Measurements from ENCODE around the gene TECPR2.

TECPR2 gene

DNA sequence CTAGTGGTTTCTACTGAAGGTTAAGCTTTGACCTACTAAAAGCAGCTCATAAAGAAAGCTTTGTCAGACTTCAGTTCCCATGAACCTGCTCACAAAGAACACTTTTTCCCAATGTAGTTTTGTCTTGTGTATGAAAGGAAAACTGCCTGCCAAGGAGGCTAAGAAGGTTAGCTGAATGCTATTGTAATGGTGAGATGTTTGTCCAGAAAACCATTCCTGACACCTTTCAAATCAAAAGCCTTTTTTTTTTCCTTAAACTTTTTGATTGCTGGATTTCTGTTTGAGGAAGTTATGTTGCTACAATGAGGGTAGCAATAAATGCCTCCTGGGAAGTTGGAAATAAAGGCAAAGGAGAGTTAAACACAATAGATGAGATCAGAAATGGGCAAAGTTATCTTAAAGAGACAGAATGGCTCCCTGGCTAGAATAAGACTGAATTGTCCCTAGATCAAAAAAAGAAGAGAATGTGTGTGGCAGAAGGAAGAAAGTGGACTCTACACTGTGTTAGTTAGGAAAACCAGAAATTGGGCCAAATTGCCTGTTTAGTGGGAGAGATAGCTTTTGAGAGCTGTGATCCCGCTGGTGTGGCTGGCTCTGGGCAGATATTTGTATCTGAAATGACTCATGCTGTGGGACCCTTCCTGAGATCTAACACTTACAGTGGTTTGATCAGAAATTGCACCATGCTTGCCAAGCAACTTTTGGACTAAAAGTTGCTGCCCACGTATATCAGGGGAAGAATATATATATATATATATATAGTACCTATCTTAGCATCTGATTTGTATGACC, 27.5 kb downstream of the TECPR2 start:
- TF ChIP-seq, protein P1, sequence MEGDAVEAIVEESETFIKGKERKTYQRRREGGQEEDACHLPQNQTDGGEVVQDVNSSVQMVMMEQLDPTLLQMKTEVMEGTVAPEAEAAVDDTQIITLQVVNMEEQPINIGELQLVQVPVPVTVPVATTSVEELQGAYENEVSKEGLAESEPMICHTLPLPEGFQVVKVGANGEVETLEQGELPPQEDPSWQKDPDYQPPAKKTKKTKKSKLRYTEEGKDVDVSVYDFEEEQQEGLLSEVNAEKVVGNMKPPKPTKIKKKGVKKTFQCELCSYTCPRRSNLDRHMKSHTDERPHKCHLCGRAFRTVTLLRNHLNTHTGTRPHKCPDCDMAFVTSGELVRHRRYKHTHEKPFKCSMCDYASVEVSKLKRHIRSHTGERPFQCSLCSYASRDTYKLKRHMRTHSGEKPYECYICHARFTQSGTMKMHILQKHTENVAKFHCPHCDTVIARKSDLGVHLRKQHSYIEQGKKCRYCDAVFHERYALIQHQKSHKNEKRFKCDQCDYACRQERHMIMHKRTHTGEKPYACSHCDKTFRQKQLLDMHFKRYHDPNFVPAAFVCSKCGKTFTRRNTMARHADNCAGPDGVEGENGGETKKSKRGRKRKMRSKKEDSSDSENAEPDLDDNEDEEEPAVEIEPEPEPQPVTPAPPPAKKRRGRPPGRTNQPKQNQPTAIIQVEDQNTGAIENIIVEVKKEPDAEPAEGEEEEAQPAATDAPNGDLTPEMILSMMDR (IDR thresholded peaks at IDR 0.05): no peak

DNA sequence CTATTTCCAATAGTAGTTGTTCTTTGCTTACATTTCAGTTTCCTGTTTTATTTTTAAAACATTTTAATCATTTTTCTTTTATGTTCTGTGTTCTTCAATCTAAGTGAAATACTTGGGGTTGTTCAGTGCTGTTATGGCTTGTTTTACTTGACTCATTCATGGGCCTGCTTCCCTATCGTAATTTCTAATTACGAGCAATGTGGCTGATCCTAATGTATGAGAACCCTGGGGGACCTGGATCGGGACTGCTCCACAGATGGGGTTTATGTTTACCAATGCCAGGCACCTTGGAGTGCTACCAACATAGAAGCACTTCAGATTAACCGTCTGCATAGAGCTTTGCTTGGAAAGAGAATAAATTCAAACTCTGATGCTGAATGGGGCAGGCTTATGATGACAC, 29.8 kb downstream of the TECPR2 start:
- TF ChIP-seq, protein P1 (IDR thresholded peaks at IDR 0.05): no peak

- TF ChIP-seq, protein P1 (IDR thresholded peaks at IDR 0.05): no peak
These were observed 32.1 kb downstream of the TECPR2 start for GRCh38 chr14:102394717-102395375.

GRCh38 chr14:102396521-102396920, 33.8 kb downstream of the TECPR2 start:
- TF ChIP-seq, protein P1 (IDR thresholded peaks at IDR 0.05): no peak

DNA sequence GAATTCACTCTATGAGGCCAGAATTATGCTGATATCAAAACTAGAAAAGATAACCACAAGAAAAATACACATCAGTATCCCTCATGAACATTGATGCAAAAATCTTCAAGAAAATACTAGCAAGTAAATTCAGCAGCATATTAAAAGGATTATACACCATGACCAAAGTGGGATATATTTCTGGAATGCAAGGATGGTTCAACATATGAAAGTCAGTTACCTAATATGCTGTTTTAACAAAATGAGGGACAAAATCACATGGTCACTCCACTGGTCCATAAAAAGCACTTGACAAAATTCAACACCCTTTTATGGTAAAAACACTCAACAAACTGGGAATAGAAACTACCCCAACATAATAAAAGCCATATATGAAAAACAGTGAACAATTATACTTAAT, 40.3 kb downstream of the TECPR2 start:
- TF ChIP-seq, protein P1 (IDR thresholded peaks at IDR 0.05): no peak

- TF ChIP-seq, protein P1 (IDR thresholded peaks at IDR 0.05): no peak
These were observed 44.5 kb downstream of the TECPR2 start for GRCh38 chr14:102407258-102407657.

- TF ChIP-seq, protein P1 (IDR thresholded peaks at IDR 0.05): no peak
These were observed 46.0 kb downstream of the TECPR2 start for GRCh38 chr14:102408724-102409123.
